Activated T-cell treated with anti-CD3 and anti-CD28 coated beads, Interleukin-2, amount 50 U/mL, for 48 hours (primary cell): Measurements from ENCODE around the gene CANT1.
"Not testable (repeated sequence)": the region's sequence is repeated elsewhere in the genome, so short reads cannot be mapped to it uniquely, and the experiment has no call there.

Source experiments
- DNase-seq, 2 experiments: peaks; one replicate each; pipeline ENCODE4 v3.0.0-alpha.2; 2020

CANT1 gene

GRCh38 chr17:78956254-78956653 lies 53.3 kb downstream of the CANT1 start:
- DNase-seq: no peak

GRCh38 chr17:78954684-78955083 lies 54.9 kb downstream of the CANT1 start:
- DNase-seq: no peak

- DNase-seq: no peak
Measured at GRCh38 chr17:78953356-78954350, 55.9 kb downstream of the CANT1 start.

- DNase-seq: no peak
Measured at GRCh38 chr17:78952706-78953105, 56.9 kb downstream of the CANT1 start.

GRCh38 chr17:78951967-78952551 lies 57.5 kb downstream of the CANT1 start:
- no peak for DNase-seq

- no peak for DNase-seq
Measured at GRCh38 chr17:78950870-78951269, 58.7 kb downstream of the CANT1 start.

GRCh38 chr17:78947235-78948149 lies 62.1 kb downstream of the CANT1 start:
- no peak for DNase-seq

GRCh38 chr17:78946631-78947030 lies 62.9 kb downstream of the CANT1 start:
- DNase-seq: no peak

GRCh38 chr17:78946131-78946530 lies 63.4 kb downstream of the CANT1 start:
- no peak for DNase-seq

GRCh38 chr17:78945455-78945854 lies 64.1 kb downstream of the CANT1 start:
- not testable (repeated sequence) for DNase-seq

- no peak for DNase-seq
Measured at GRCh38 chr17:78944956-78945355, 64.6 kb downstream of the CANT1 start.

GRCh38 chr17:78944026-78944425 lies 65.5 kb downstream of the CANT1 start:
- no peak for DNase-seq
